ENCODE data around the gene CTSA. TPM values are rescaled to one million over a fixed set of nuclear protein-coding genes. Genes with fewer than 3 reads are reported as not detected.
"Not testable (repeated sequence)": the region's sequence is repeated elsewhere in the genome, so short reads cannot be mapped to it uniquely, and the experiment has no call there.

CTSA gene
- polyA plus RNA-seq, 4 donors, result 118 to 137 (median 134) TPM

- no peak for DNase-seq (ENCODE audit: low read depth in 4 of 4, low spot score in 3 of 4)
Observed at GRCh38 chr20:45892828-45893500, 1.8 kb downstream of the CTSA start.

DNA sequence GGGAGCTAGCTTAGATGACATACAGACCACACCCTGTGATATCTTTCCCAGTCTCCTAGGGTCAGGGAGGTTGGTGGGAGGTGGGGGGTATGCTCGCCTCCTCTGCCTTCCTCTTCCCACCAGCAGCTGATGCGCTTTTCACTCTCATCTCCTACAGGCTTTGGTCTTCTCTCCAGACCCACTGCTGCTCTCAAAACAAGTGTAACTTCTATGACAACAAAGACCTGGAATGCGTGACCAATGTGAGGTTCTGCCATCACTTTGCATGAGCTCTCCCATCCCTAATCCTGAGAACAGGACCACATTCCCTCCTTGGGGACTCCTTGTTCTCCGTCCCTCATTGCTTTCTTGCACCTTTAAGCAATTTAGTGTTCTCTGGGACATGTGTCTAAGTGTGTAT lies 2.7 kb downstream of the CTSA start:
- no peak for DNase-seq (ENCODE audit: low read depth in 4 of 4, low spot score in 3 of 4)

- DNase-seq (ENCODE audit: low read depth in 4 of 4, low spot score in 3 of 4), result no peak
Observed at GRCh38 chr20:45894797-45895196, 3.7 kb downstream of the CTSA start.

DNA sequence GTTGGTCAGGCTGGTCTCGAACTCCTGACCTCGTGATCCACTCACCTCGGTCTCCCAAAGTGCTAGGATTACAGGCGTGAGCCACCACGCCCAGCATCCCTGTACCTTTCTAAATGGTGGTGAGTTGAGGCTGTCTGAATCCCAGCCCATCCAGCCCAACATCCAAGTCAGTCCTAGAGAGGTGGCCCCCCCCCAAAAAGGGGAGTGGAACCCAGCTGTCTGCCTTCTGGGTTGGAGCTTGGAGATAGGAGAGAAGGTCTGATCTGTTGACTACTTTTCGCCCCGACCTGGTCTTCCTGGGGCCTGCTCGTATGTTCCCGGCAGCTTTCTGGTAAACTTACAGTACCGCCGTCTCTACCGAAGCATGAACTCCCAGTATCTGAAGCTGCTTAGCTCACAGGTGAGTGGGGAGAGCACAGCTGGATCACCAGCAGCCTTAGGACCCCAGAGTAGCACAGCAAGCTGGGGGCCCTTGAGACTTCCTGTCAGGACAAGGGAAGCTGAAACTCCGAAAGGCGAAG lies 5.6 kb downstream of the CTSA start:
- DNase-seq (ENCODE audit: low read depth in 4 of 4, low spot score in 3 of 4), result no peak

GRCh38 chr20:45897289-45897688 lies 6.2 kb downstream of the CTSA start:
- no peak for DNase-seq (ENCODE audit: low read depth in 4 of 4, low spot score in 3 of 4)

DNA sequence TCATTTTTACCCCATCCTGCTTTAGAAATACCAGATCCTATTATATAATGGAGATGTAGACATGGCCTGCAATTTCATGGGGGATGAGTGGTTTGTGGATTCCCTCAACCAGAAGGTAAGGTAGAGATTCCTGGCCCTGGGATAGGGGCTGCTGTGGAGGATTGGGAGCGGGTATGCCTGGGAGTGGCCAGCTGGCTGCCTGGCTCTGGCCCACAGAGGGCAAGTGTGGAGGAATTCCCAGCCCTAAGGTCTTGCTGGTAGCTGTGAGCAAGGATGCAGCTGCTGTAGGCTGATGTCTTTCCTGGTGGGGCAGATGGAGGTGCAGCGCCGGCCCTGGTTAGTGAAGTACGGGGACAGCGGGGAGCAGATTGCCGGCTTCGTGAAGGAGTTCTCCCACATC lies 6.6 kb downstream of the CTSA start:
- no peak for DNase-seq (ENCODE audit: low read depth in 4 of 4, low spot score in 3 of 4)

DNA sequence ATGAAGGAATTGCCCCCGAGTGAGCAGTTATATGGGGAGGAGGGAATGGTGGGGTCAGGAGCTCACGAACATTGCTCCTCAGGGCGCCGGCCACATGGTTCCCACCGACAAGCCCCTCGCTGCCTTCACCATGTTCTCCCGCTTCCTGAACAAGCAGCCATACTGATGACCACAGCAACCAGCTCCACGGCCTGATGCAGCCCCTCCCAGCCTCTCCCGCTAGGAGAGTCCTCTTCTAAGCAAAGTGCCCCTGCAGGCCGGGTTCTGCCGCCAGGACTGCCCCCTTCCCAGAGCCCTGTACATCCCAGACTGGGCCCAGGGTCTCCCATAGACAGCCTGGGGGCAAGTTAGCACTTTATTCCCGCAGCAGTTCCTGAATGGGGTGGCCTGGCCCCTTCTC lies 7.2 kb downstream of the CTSA start:
- no peak for DNase-seq (ENCODE audit: low read depth in 4 of 4, low spot score in 3 of 4)

GRCh38 chr20:45899046-45899835 lies 8.1 kb downstream of the CTSA start:
- DNase-seq (ENCODE audit: low read depth in 4 of 4, low spot score in 3 of 4), result no peak

GRCh38 chr20:45901332-45901731 lies 10.2 kb downstream of the CTSA start:
- not testable (repeated sequence) for DNase-seq (ENCODE audit: low read depth in 4 of 4, low spot score in 3 of 4)

DNA sequence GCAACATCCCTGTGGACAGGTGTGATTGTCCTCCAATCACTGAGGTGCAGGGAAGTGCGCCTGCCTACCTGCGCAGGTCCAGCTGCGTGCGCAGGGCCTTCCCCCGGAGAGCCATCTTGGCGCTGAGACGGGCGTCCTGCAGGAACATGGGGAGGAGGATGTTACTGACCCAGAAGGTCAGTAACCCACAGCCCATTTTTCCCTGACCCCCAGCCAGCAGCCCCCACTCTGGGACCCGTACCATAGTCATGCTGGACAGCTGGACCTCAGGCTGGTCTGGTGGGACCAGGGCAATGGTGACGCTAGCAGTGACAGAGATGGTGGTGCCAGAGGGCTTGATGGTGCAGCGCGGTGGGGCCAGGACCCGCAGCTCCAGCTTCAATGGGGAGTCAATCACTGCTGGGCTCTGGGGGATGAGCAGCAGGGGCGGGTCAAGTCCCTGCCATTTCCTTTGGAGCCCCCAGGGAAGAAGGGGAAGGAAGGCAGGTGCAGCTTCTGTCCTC lies 11.1 kb downstream of the CTSA start:
- DNase-seq (ENCODE audit: low read depth in 4 of 4, low spot score in 3 of 4), result no peak

- no peak for DNase-seq (ENCODE audit: low read depth in 4 of 4, low spot score in 3 of 4)
Observed at GRCh38 chr20:45904583-45905504, 13.7 kb downstream of the CTSA start.

- no peak for DNase-seq (ENCODE audit: low read depth in 4 of 4, low spot score in 3 of 4)
Observed at GRCh38 chr20:45905505-45906079, 14.5 kb downstream of the CTSA start.

DNA sequence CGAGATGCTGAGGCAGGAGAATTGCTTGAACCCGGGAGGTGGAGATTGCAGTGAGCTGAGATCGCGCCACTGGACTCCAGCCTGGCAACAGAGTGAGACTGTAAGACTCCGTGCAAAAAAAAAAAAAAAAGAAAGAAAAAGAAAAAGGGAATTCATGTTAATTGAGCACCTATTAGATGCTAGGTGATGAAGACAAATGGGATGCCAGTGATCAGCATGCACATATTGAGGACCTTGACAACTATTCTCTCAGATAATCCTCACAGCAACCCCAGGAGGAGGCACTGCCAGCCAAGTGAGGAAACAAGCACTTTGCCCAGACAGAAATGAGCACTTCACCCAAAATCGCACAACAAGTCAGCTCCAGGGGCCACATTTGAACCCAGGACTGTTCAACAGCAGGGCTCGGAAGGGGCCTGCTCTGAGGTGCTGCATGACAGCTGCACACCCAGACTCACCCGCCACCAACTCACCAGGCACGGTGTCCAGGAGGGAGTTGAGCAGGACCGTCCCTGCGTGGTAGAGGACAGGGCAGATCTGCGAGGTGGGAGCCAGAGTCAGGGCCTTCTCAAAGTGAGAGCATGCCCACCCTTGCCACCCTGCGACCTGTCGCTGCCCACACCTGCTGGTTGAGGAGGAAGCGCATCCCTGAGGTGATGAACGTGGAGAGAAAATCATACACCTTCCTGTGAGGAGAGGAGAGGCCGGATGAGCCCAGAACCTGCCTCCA lies 16.2 kb downstream of the CTSA start:
- DNase-seq (ENCODE audit: low read depth in 4 of 4, low spot score in 3 of 4), result no peak

- no peak for DNase-seq (ENCODE audit: low read depth in 4 of 4, low spot score in 3 of 4)
Observed at GRCh38 chr20:45908084-45908483, 16.9 kb downstream of the CTSA start.

- DNase-seq (ENCODE audit: low read depth in 4 of 4, low spot score in 3 of 4), result no peak
Observed at GRCh38 chr20:45909336-45909808, 18.2 kb downstream of the CTSA start.

DNA sequence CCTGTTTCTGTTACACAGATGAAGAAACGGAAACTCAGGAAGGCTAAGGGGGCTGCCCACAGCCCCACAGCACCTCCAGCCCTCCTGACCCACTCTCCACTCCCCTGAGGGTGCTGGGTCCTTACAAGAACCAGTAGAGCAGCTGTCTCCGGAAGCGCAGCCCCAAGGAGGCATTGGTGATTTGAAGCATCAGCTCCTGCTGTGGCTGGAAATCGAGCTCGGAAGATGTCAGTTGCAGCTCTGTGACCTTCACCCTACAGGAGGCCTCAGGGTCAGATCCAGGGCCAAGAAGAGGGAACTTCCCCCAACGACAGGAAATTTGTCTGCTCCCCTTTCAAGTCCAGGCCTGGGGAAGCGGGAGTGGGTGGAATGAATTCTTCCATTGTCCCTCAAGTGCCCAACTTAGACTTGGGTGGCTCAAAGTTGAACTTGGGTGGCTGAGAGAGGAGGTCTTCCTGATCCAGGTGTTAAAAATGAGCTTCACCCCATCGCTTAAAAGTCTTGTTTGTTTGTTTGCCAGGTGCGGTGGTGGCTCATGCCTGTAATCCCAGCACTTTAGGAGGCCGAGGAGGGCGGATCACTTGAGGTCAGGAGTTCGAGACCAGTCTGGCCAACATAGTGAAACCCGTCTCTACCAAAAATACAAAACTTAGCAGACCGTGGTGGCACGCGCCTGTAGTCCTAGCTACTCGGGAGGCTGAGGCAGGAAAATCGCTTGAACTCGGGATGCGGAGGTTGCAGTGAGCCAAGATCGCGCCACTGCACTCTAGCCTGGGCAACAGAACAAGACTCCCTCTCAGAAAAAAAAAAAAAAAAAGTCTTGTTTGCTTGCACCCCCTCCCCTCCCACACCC lies 18.9 kb downstream of the CTSA start:
- DNase-seq (ENCODE audit: low read depth in 4 of 4, low spot score in 3 of 4), result no peak

GRCh38 chr20:45910670-45911485 lies 19.7 kb downstream of the CTSA start:
- peak; percentile 84 to 95 (median 94) for DNase-seq (ENCODE audit: low read depth in 4 of 4, low spot score in 3 of 4)
